ENCODE data around the gene GBA2. TPM values are rescaled to one million over a fixed set of nuclear protein-coding genes. Genes with fewer than 3 reads are reported as not detected.
A peak's percentile ranks its signal among the peaks of the same experiment; 100 is the strongest.

The GBA2 gene
- total RNA-seq, 2 donors from 2014 or later, result 64.1 to 76.3 TPM

DNA sequence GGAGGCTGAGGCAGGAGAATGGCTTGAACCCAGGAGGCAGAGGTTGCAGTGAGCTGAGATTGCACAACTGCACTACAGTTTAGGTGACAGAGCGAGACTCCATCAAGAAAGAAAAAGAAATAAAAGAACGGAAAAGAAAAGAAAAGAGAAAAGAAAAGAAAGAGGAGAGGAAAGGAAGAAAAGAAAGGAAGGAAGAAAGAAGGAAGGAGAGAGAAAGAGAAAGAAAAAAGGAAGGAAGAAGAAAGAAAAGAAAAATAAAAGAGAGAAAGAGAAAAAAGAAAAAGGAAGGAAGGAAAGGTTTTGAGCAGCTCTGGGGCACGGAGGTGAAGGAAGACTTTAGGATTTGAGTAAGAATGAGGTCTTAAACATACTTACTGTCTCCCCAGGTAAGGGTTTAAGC, 35.5 kb downstream of the GBA2 start:
- Histone ChIP-seq H3K9me3 (no peaks in the 10 kb centered on the region), H3K4me1 (peaks cover 0 to 10% of the 10 kb centered on the region in 2 donors), H3K27me3 (no peaks in the 10 kb centered on the region), H3K36me3 (peaks cover 99% of the 10 kb centered on the region), H3K27ac (no peak overlapping the region), H3K4me3 (no peak overlapping the region)
- DNase-seq (ENCODE audit: low spot score), result no peak
- TF ChIP-seq, protein P1, sequence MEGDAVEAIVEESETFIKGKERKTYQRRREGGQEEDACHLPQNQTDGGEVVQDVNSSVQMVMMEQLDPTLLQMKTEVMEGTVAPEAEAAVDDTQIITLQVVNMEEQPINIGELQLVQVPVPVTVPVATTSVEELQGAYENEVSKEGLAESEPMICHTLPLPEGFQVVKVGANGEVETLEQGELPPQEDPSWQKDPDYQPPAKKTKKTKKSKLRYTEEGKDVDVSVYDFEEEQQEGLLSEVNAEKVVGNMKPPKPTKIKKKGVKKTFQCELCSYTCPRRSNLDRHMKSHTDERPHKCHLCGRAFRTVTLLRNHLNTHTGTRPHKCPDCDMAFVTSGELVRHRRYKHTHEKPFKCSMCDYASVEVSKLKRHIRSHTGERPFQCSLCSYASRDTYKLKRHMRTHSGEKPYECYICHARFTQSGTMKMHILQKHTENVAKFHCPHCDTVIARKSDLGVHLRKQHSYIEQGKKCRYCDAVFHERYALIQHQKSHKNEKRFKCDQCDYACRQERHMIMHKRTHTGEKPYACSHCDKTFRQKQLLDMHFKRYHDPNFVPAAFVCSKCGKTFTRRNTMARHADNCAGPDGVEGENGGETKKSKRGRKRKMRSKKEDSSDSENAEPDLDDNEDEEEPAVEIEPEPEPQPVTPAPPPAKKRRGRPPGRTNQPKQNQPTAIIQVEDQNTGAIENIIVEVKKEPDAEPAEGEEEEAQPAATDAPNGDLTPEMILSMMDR (IDR thresholded peaks at IDR 0.05), result no peak

GRCh38 chr9:35712762-35713400, 36.1 kb downstream of the GBA2 start:
- no peak overlapping the region for H3K27ac ChIP-seq
- TF ChIP-seq, protein P1 (IDR thresholded peaks at IDR 0.05), result no peak
- DNase-seq (ENCODE audit: low spot score), result no peak
- H3K4me3 ChIP-seq, result no peak overlapping the region
- no peaks in the 10 kb centered on the region for H3K9me3 ChIP-seq
- H3K36me3 ChIP-seq, result peaks cover 99% of the 10 kb centered on the region
- peaks cover 0 to 10% of the 10 kb centered on the region in 2 donors for H3K4me1 ChIP-seq
- no peaks in the 10 kb centered on the region for H3K27me3 ChIP-seq

- H3K27ac ChIP-seq, result peak overlapping the region in 1 of 2 donors; percentile 47
- H3K4me1 ChIP-seq, result peaks cover 0 to 10% of the 10 kb centered on the region in 2 donors
- no peak overlapping the region for H3K4me3 ChIP-seq
- TF ChIP-seq, protein P1 (IDR thresholded peaks at IDR 0.05), result no peak
- no peaks in the 10 kb centered on the region for H3K27me3 ChIP-seq
- DNase-seq (ENCODE audit: low spot score), result no peak
- peaks cover 99% of the 10 kb centered on the region for H3K36me3 ChIP-seq
- H3K9me3 ChIP-seq, result no peaks in the 10 kb centered on the region
Observed at GRCh38 chr9:35711501-35712428, 37.3 kb downstream of the GBA2 start.

- DNase-seq (ENCODE audit: low spot score), result no peak
- no peaks in the 10 kb centered on the region for H3K9me3 ChIP-seq
Observed at GRCh38 chr9:35710818-35711500, 38.1 kb downstream of the GBA2 start.

GRCh38 chr9:35708146-35708545, 40.9 kb downstream of the GBA2 start:
- Histone ChIP-seq H3K36me3 (peaks cover 99% of the 10 kb centered on the region), H3K27ac (no peak overlapping the region), H3K4me3 (no peak overlapping the region), H3K9me3 (no peaks in the 10 kb centered on the region), H3K4me1 (peaks cover 0 to 18% of the 10 kb centered on the region in 2 donors), H3K27me3 (no peaks in the 10 kb centered on the region)
- TF ChIP-seq, protein P1 (IDR thresholded peaks at IDR 0.05), result no peak
- DNase-seq (ENCODE audit: low spot score), result no peak

More at GRCh38 chr9:35710818-35711500, 38.1 kb downstream of the GBA2 start:
- Histone ChIP-seq H3K36me3 (peaks cover 99% of the 10 kb centered on the region), H3K4me3 (no peak overlapping the region), H3K27ac (peak overlapping the region in 1 of 2 donors; percentile 47), H3K4me1 (peaks cover 0 to 10% of the 10 kb centered on the region in 2 donors), H3K27me3 (no peaks in the 10 kb centered on the region)
- TF ChIP-seq, protein P1 (IDR thresholded peaks at IDR 0.05), result no peak

Data from right atrium auricular region (tissue), 2 donors.